SK-N-SH (cell line): Measurements from ENCODE around the gene KPNA5. TPM values are rescaled to one million over a fixed set of nuclear protein-coding genes. Genes with fewer than 3 reads are reported as not detected.

ENCODE experiments used
- CTCF ChIA-PET: fragments of 300-600, 350-600 bp; formaldehyde crosslinking; extraction: SDS; loops from one replicate; lab custom pipeline; 2021; lab: Yijun Ruan, JAX
- POLR2A ChIA-PET: fragments of 350-600 bp; sonication (Branson Sonifier 250); formaldehyde crosslinking; extraction: SDS; loops from one replicate; lab custom pipeline; 2020; ENCODE audit warnings: antibody characterized with exemption, inconsistent platforms; lab: Yijun Ruan, JAX
- DNase-seq: peaks from one replicate; pipeline ENCODE4 v3.0.0; 2012
- H2AFZ ChIP-seq: fragments of 200-600 bp; sonication (generic); 2 replicates; pipeline ENCODE4 v1.8.1; 2016; ENCODE audit warnings: antibody characterized with exemption, mild to moderate bottlenecking, low read depth
- H3F3A ChIP-seq: fragments of 200-600 bp; sonication (generic); replicated peaks from 2 replicates; pipeline ENCODE3; 2016; ENCODE audit warnings: antibody characterized with exemption, mild to moderate bottlenecking; ENCODE audit not compliant: insufficient read depth
- H3K27ac ChIP-seq, 2 experiments: fragments of 200-500 bp in 1 of 2; fragments of 200-600 bp in 1 of 2; sonication (Bioruptor generic) in 1 of 2; sonication (generic), shearing (Covaris generic) in 1 of 2; 2 replicates each; pipeline versions ENCODE4 v1.5.1 to v1.6.1; 2014 to 2016; ENCODE audit warnings: low read depth in 2 of 2, inconsistent platforms in 1 of 2, low read length in 1 of 2, mild to moderate bottlenecking in 1 of 2, mixed read lengths in 1 of 2
- H3K27me3 ChIP-seq: fragments of 200-600 bp; sonication (generic), shearing (Covaris generic); 2 replicates; pipeline ENCODE4 v1.6.1; 2016; ENCODE audit warnings: mixed run types; ENCODE audit not compliant: insufficient read depth
- H3K36me3 ChIP-seq, 2 experiments: fragments of 200-500 bp in 1 of 2; fragments of 200-600 bp in 1 of 2; sonication (Bioruptor generic) in 1 of 2; sonication (generic) in 1 of 2; replicated peaks in 1 of 2; 2 replicates each; pipeline versions ENCODE3 to v1.5.1; 2014 to 2016; ENCODE audit warnings: low read length in 1 of 2, mild to moderate bottlenecking in 1 of 2; ENCODE audit not compliant: insufficient read depth in 2 of 2, control insufficient read depth in 1 of 2
- H3K4me1 ChIP-seq, 2 experiments: fragments of 200-500 bp in 1 of 2; fragments of 200-600 bp in 1 of 2; sonication (Bioruptor generic) in 1 of 2; sonication (generic), shearing (Covaris generic) in 1 of 2; 2 replicates each; pipeline versions ENCODE4 v1.5.1 to v1.6.1; 2014 to 2016; ENCODE audit warnings: low read depth in 1 of 2, low read length in 1 of 2, mixed run types in 1 of 2; ENCODE audit not compliant: insufficient read depth in 2 of 2, control insufficient read depth in 1 of 2
- H3K4me2 ChIP-seq: fragments of 200-600 bp; sonication (generic), shearing (Covaris generic); 2 replicates; pipeline ENCODE4 v1.6.1; 2017; ENCODE audit warnings: mixed run types
- H3K4me3 ChIP-seq, 2 experiments: fragments of 200-500 bp in 1 of 2; fragments of 200-600 bp in 1 of 2; sonication (Bioruptor generic) in 1 of 2; sonication (generic), shearing (Covaris generic) in 1 of 2; 2 replicates each; pipeline versions ENCODE4 v1.5.1 to v1.8.1; 2014 to 2016; ENCODE audit warnings: low read depth in 2 of 2, inconsistent platforms in 1 of 2, low read length in 1 of 2, mild to moderate bottlenecking in 1 of 2, mixed read lengths in 1 of 2, moderate library complexity in 1 of 2
- H3K79me2 ChIP-seq: fragments of 200-600 bp; sonication (generic); 2 replicates; pipeline ENCODE4 v1.8.1; 2017; ENCODE audit warnings: mild to moderate bottlenecking; ENCODE audit not compliant: insufficient read depth
- H3K9ac ChIP-seq: fragments of 200-600 bp; sonication (generic); 2 replicates; pipeline ENCODE4 v1.6.1; 2017; ENCODE audit warnings: mixed run types
- H3K9me2 ChIP-seq: fragments of 200-600 bp; sonication (generic); 2 replicates; pipeline ENCODE4 v1.6.1; 2017; ENCODE audit warnings: mixed run types
- H3K9me3 ChIP-seq: fragments of 200-600 bp; sonication (generic); 2 replicates; pipeline ENCODE4 v1.6.1; 2017; ENCODE audit warnings: mixed run types, mild to moderate bottlenecking, moderate library complexity
- H4K20me1 ChIP-seq: fragments of 200-600 bp; sonication (generic); 2 replicates; pipeline ENCODE4 v1.6.1; 2017; ENCODE audit warnings: mild to moderate bottlenecking, mixed run types; ENCODE audit not compliant: insufficient read depth
- EP300 ChIP-seq, 2 experiments: IDR thresholded peaks; 2 replicates each; pipeline versions ENCODE4 v1.4.0 to v1.6.1; 2012; ENCODE audit warnings: borderline replicate concordance in 1 of 2, low read depth in 1 of 2, low read length in 1 of 2
- EZH2phosphoT487 ChIP-seq: fragments of 200-600 bp; sonication (generic); IDR thresholded peaks from 2 replicates; pipeline ENCODE4 v1.6.1; 2017; ENCODE audit warnings: low read depth, mixed run types, mild to moderate bottlenecking, antibody characterized with exemption, moderate library complexity, borderline replicate concordance
- FOSL2 ChIP-seq: IDR thresholded peaks from 2 replicates; pipeline ENCODE4 v1.4.0; 2012; ENCODE audit warnings: low read depth, mild to moderate bottlenecking, moderate library complexity, borderline replicate concordance
- FOXJ3 ChIP-seq: sonication (generic); formaldehyde crosslinking; IDR thresholded peaks from 2 replicates; pipeline ENCODE4 v1.5.1; 2020; ENCODE audit warnings: mild to moderate bottlenecking, missing genetic modification reagents
- FOXM1 ChIP-seq: IDR thresholded peaks from 2 replicates; pipeline ENCODE4 v1.4.0; 2012; ENCODE audit warnings: low read depth, mild to moderate bottlenecking
- GABPA ChIP-seq: IDR thresholded peaks from 2 replicates; pipeline ENCODE4 v1.4.0; 2012; ENCODE audit warnings: low read depth, mild to moderate bottlenecking
- GATA2 ChIP-seq: sonication (generic); formaldehyde crosslinking; IDR thresholded peaks from 2 replicates; pipeline ENCODE4 v1.5.0; 2020; ENCODE audit warnings: mild to moderate bottlenecking, missing genetic modification reagents
- IRF3 ChIP-seq: fragments of 150-350 bp; IDR thresholded peaks from 2 replicates; pipeline ENCODE4 v1.6.1; 2016; ENCODE audit warnings: mild to moderate bottlenecking, low read depth, low read length
- MAX ChIP-seq: IDR thresholded peaks from 2 replicates; pipeline ENCODE4 v1.4.0; 2012; ENCODE audit warnings: low read depth
- MXI1 ChIP-seq: IDR thresholded peaks from 2 replicates; pipeline ENCODE4 v1.6.1; 2012; ENCODE audit warnings: mild to moderate bottlenecking, low read depth, low read length, improper control_type of control experiment
- NFIC ChIP-seq: IDR thresholded peaks from 2 replicates; pipeline ENCODE4 v1.4.0; 2012; ENCODE audit warnings: borderline replicate concordance
- NRF1 ChIP-seq: IDR thresholded peaks from 2 replicates; pipeline ENCODE4 v1.6.1; 2012; ENCODE audit warnings: low read depth, mild to moderate bottlenecking, low read length
- POLR2AphosphoS5 ChIP-seq: IDR thresholded peaks from 2 replicates; pipeline ENCODE4 v1.6.1; 2012; ENCODE audit warnings: low read depth, low read length
- RCOR1 ChIP-seq: fragments of 150-350 bp; IDR thresholded peaks from 2 replicates; pipeline ENCODE4 v1.6.1; 2017; ENCODE audit warnings: antibody characterized with exemption, low read length
- REST ChIP-seq: IDR thresholded peaks from 2 replicates; pipeline ENCODE4 v1.6.1; 2012; ENCODE audit warnings: mild to moderate bottlenecking, low read depth, low read length, moderate library complexity
- RFX5 ChIP-seq: IDR thresholded peaks from 2 replicates; pipeline ENCODE4 v1.6.1; 2012; ENCODE audit warnings: mild to moderate bottlenecking, improper control_type of control experiment, low read length
- RXRA ChIP-seq: IDR thresholded peaks from 2 replicates; pipeline ENCODE4 v1.4.0; 2012; ENCODE audit warnings: low read depth, mild to moderate bottlenecking, borderline replicate concordance
- SIN3A ChIP-seq: IDR thresholded peaks from 2 replicates; pipeline ENCODE4 v1.6.1; 2012; ENCODE audit warnings: low read depth, mild to moderate bottlenecking, low read length, moderate library complexity, borderline replicate concordance
- SMC3 ChIP-seq: IDR thresholded peaks from 2 replicates; pipeline ENCODE4 v1.6.1; 2012; ENCODE audit warnings: low read depth, low read length, improper control_type of control experiment
- TCF12 ChIP-seq: IDR thresholded peaks from 2 replicates; pipeline ENCODE4 v1.4.0; 2012
- TEAD4 ChIP-seq: IDR thresholded peaks from 2 replicates; pipeline ENCODE4 v1.4.0; 2012; ENCODE audit warnings: mild to moderate bottlenecking, borderline replicate concordance; ENCODE audit not compliant: insufficient read depth
- USF2 ChIP-seq: fragments of 150-350 bp; IDR thresholded peaks from 2 replicates; pipeline ENCODE4 v1.6.1; 2017; ENCODE audit warnings: antibody characterized with exemption, low read length, low read depth, borderline replicate concordance
- YY1 ChIP-seq: IDR thresholded peaks from 2 replicates; pipeline ENCODE4 v1.4.0; 2012; ENCODE audit warnings: low read depth, mild to moderate bottlenecking
- WGBS: methylation state at CpG from one replicate; pipeline ENCODE4 v1.1.6; 2017; ENCODE audit warnings: low lambda C conversion rate; 5-methylcytosine and 5-hydroxymethylcytosine counted together
- polyA plus RNA-seq, 3 experiments: library from polyadenylated mRNA; depleted of rRNA; stranded (reverse); fragments of >200 nt; gene quantifications; 2 replicates each; pipeline ENCODE4 v1.2.3, GENCODE V29; 2012

The KPNA5 gene
- polyA plus RNA-seq, 1 of the 3 experiments (the other 2 are of a cell fraction) = 1.9 TPM

GRCh38 chr6:116767715-116768114 lies 86.7 kb downstream of the KPNA5 start:
- H3F3A ChIP-seq = no peaks in the 10 kb centered on the region
- WGBS = 34% methylated on average over 2 of the region's 2 CpGs
- H4K20me1 ChIP-seq = no peaks in the 10 kb centered on the region
- POLR2A ChIA-PET = no interaction called here
- H3K4me1 ChIP-seq = peaks cover 0 to 10% of the 10 kb centered on the region in 2 experiments; a peak in 2 of 4 replicates
- DNase-seq = no peak
- no peaks in the 10 kb centered on the region for H3K9me2 ChIP-seq
- H3K36me3 ChIP-seq = no peaks in the 10 kb centered on the region
- no peak overlapping the region for H3K9ac ChIP-seq
- no peaks in the 10 kb centered on the region for H3K79me2 ChIP-seq
- TF ChIP-seq POLR2AphosphoS5 = no peak
- TF ChIP-seq FOXM1 = no peak
- no peak for TF ChIP-seq RXRA
- TF ChIP-seq SMC3 = no peak
- no peak for TF ChIP-seq TCF12
- no peaks in the 10 kb centered on the region for H3K9me3 ChIP-seq
- H3K27me3 ChIP-seq = peaks cover 14% of the 10 kb centered on the region; the same call in 1 of the 2 replicates
- H3K27ac ChIP-seq = no peak overlapping the region
- no peak overlapping the region for H2AFZ ChIP-seq
- CTCF ChIA-PET = interaction anchor here (1.6 to 1.8 kb wide), 2 partner anchors 12 to 19 kb away, joined by 5 to 7 read pairs; no protein-coding TSS in a partner anchor
- H3K4me3 ChIP-seq = no peak overlapping the region
- H3K4me2 ChIP-seq = no peak overlapping the region

- no peaks in the 10 kb centered on the region for H4K20me1 ChIP-seq
- DNase-seq = no peak
- no peaks in the 10 kb centered on the region for H3K27me3 ChIP-seq
- H3K4me1 ChIP-seq = no peaks in the 10 kb centered on the region; a peak in 2 of 4 replicates
- H2AFZ ChIP-seq = no peak overlapping the region
- no peak overlapping the region for H3K27ac ChIP-seq
- POLR2A ChIA-PET = no interaction called here
- no peak overlapping the region for H3K9ac ChIP-seq
- H3K9me2 ChIP-seq = no peaks in the 10 kb centered on the region
- WGBS = 7% methylated on average over 1 of the region's 1 CpG
- H3K4me3 ChIP-seq = no peak overlapping the region
- no peaks in the 10 kb centered on the region for H3K79me2 ChIP-seq
- no peak for TF ChIP-seq IRF3
- no peak for TF ChIP-seq FOSL2
- TF ChIP-seq FOXJ3 (CRISPR knock-in tag) = no peak
- no peak for TF ChIP-seq EZH2phosphoT487
- TF ChIP-seq TEAD4 = no peak
- no peak for TF ChIP-seq USF2
- no peak for TF ChIP-seq SIN3A
- no peak for TF ChIP-seq REST
- no peak for TF ChIP-seq NFIC
- no peak for TF ChIP-seq EP300 (IDR thresholded peaks at IDR 0.05; ENCODE audit: borderline replicate concordance in 1 of 2, low read depth in 1 of 2, low read length in 1 of 2)
- no peak for TF ChIP-seq GABPA
- no peak for TF ChIP-seq GATA2 (CRISPR knock-in tag)
- TF ChIP-seq NRF1 = no peak
- no peak for TF ChIP-seq YY1
- no peak for TF ChIP-seq MXI1
- no peak for TF ChIP-seq RCOR1
- no peak for TF ChIP-seq MAX
- TF ChIP-seq RFX5 = no peak
- no peak for TF ChIP-seq TCF12
- TF ChIP-seq, all 33 proteins: peak for 0
- CTCF ChIA-PET = no interaction called here
- Histone ChIP-seq H3K4me2 (no peak overlapping the region), H3F3A (no peaks in the 10 kb centered on the region), H3K9me3 (no peaks in the 10 kb centered on the region), H3K36me3 (no peaks in the 10 kb centered on the region)
These were observed 91.4 kb downstream of the KPNA5 start for GRCh38 chr6:116772450-116772849.
